Dedifferentiated amniotic fluid mesenchymal stem cell (primary cell): ENCODE results near the gene GHDC.
A peak's percentile ranks its signal among the peaks of the same experiment; 100 is the strongest.

ENCODE experiments used
- DNase-seq: peaks from one replicate; pipeline ENCODE4 v3.0.0-alpha.2; 2016; ENCODE audit errors: extremely low spot score

The GHDC gene

GRCh38 chr17:42183741-42184711, 10.3 kb downstream of the GHDC start:
- DNase-seq, result no peak

DNA sequence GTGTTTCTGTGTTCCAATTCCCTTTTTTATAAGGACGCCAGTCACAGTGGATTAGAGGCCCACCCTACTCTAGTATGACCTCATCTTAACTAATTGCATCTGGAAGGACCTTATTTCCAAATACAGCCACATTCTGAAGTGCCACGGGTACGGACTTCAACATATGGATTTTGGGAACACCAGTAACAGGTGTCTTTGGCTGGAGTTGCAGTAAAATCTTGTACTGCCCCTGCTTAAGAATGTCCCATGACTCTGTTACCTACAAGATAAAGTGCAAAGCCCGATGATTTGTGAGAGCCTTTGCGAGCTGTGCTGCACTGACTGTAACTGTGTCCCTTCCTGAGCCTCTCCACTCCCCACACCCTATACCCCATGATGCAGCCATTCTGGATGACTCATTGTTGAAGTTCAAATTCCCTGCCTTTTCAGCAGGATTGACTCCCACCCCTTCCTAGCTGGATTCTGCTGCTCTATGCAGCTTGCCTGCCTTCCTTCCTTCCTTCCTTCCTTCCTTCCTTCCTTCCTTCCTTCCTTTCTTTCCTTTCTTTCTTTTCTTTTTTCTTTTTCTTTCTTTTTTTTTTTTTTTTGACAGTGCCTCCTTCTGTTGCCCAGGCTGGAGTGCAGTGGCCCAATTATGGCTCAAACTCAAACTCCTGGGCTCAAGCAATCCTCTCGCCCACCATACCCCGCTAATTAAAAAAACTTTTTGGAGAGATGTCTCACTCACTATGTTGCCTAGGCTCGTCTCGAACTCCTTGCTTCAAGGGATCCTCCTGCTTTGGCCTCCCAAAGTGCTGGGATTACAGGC, 11.2 kb downstream of the GHDC start:
- DNase-seq, result no peak

- DNase-seq, result no peak
Measured at GRCh38 chr17:42181851-42182207, 12.5 kb downstream of the GHDC start.

DNA sequence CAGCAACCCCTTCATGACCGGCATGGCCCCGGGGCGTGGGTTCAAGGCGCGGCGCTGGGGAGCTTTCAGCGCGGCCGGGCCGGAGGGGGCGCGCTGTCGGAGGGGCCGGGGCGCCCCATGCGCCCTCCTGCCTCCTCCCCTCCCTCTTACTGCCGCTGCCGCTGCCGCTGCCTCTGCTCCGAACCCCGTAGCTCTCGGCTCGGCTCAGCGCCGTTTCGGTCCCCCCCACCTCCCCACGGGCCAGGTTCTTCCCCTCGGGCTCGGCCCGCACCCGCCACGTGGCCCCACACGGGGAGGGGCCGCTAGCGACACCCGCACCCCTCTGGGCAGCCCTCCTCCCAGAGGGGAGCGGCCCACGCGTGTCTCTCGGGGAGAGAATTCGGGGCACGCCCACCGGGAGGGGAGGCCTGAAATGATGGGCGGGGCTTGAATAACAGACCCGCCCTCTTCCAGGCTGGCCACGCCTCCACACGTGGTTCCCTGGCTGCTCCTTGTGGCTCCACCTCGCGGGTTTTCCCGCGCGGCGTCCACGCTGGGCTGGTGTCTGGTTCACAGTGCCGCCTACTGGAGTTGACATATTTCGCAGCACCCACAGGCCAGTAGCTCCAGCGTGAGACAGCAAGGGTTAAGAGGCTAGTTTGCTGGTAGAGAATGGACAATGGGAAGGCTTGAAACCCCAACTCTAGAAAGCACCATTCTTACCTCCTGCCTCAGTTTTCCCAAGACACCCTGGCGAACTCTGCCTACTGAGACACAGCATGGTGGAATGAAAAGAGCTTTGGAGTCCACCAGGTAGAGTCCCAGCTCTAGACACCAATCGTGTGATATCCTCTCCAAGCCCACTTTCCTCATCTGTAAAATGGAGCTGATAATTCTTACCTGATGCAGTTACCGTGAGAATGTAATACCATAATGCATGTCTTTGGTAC, 13.1 kb downstream of the GHDC start, which contains the start of gene KCNH4:
TSS of gene KCNH4 (minus strand) at position 221 of the 929 bp plus-strand sequence. CDS start at position 24, 197 bp downstream.
- peak; percentile 18 for DNase-seq

- DNase-seq, result no peak
Measured at GRCh38 chr17:42180411-42180921, 13.8 kb downstream of the GHDC start.

DNA sequence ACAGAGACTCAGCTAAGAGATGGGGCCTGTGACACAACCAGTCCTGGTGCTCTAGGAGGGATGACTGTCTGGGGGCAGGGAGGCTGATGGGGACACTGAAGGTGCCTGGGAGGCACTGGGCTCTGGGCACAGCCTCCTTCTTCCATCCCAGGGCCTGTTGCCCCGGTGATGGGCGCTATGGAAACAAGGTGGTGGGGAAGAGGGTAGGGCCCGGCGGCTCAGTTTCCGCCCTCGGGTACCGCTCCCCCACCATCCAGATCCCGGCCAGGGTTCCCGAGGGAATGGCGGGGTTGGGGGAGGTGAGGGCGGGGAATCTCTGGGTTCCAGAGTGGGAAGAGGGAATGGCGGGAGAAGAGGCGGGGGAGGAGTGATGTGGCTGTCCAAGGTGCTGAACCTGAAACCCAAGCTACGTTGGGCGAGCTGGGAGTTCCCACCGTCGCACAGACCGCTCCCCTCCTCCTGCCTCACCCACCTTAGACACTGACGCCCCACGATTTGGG, 14.3 kb downstream of the GHDC start:
- no peak for DNase-seq

GRCh38 chr17:42179335-42179734, 15.0 kb downstream of the GHDC start:
- DNase-seq, result no peak

DNA sequence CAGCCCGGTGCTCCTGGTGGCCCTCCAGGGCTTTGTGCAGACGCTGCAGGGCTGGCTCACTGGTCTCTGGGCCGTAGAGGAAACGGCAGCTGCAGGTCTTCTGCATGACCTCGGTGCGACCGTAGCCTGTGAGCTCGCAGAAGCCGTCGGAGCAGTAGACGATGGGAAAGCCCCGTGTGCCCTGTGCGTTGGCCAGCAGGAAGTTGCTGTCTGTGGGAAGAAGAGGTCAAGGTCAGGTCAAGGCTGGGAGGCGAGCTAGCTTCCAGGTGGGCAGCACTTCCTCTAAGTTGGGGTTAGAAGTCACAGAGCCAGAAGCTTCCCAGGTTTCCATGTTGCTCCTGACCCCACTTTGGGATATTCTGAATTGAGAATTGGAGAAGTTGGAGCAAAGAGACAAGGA, 15.5 kb downstream of the GHDC start:
- DNase-seq, result no peak

DNA sequence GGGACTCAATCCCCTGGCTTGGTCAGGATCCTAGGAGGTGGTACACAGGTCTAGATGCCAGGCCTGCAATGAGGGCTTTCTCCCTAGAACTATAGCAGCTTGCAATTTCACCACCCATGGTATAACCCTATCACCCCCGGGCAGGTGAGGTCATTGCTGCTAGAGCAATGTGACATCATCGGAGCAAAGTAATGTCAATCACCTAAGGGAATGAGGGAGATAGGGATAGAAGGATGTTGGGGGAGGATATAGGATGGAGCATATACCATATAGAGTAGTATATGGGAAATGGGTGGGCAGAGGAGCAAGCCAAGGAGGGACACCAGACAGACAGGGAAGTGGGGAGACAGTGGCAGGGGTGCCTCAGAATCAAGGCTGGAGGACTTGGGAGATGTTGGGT, 16.6 kb downstream of the GHDC start:
- no peak for DNase-seq

GRCh38 chr17:42174126-42174783, 20.0 kb downstream of the GHDC start:
- no peak for DNase-seq

GRCh38 chr17:42171831-42172230, 22.5 kb downstream of the GHDC start:
- no peak for DNase-seq

- DNase-seq, result no peak
Measured at GRCh38 chr17:42169351-42169750, 24.9 kb downstream of the GHDC start.

DNA sequence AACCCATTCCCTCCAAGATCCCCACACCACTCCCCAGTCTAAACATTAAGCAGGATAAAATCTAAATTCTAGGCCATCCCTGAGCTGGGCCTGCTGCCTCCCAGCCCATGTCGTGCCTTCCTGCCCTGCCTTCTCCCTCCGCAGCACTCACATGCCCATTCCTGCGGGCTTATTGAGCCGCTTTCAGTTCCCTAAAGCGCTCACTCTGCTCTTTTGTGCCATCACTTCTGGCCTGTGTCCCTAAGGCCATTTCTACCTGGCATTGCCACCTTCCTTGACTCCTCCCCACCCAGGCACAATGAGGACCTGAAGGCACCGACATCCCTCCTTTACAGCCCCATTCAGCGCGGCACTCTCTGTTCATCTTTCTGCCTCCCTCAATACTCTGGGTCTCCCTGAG, 26.5 kb downstream of the GHDC start:
- DNase-seq, result no peak

GRCh38 chr17:42166196-42166763, 28.0 kb downstream of the GHDC start:
- DNase-seq, result no peak

- no peak for DNase-seq
Measured at GRCh38 chr17:42165751-42166150, 28.5 kb downstream of the GHDC start.

DNA sequence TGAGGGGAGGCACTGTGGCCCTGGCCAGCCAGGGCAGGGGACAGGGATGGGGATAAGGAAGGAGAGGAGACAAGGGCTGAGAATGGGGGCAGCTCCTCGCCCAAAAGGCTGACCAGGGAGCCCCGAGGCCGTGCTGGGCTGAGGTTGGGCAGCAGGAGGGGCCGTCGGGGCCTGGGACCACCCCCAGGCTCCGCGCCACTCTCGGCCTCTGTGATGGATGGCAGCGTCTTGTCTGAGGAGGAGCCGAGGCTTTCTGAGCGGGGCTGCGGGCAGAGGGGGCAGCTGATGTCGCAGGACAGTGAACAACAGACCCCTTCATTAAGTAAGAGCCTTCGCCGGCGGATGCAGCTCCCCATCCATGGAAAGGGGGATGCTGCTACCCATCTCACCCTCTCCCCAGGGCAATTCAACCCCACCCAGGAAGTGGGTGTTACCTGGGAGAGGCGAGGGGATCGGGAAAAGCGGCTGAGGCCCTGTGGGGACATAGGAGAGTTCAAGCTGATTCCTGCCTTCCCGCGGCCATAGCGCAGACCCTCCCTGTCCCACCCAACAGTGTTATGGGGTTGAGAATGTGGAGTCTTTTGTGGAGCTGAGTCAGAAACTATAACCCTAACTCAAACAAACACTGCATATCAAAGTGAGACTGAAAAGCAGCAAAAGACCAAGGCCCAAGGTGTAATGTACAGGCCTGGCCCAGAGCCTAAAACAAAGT, 30.4 kb downstream of the GHDC start:
- no peak for DNase-seq

- DNase-seq, result no peak
Measured at GRCh38 chr17:42163113-42163512, 31.2 kb downstream of the GHDC start.

DNA sequence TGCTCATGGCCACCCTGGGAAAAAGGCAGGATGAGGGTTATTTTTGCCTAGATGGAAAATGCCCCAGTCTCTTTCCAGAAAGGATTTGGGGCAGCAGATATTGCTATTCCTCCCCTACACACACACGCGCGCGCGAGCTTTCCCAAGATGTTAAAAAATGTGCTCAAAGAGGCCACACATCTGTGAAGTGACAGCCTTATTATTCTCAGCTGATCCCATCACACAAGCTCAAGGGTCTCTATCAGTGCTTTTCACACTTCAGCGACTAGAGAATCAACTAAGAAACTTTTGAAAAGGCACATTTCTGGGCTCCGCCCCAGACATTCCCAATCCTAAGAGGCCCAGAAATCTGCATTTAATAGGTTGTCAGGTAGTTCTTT, 33.8 kb downstream of the GHDC start:
- DNase-seq, result no peak

- no peak for DNase-seq
Measured at GRCh38 chr17:42159796-42160530, 34.3 kb downstream of the GHDC start.
